H9 (cell line): ENCODE data around the gene DUSP1. TPM values are rescaled to one million over a fixed set of nuclear protein-coding genes. Genes with fewer than 3 reads are reported as not detected.

Experiments
- DNase-seq: peaks from one replicate; pipeline ENCODE4 v3.0.0-alpha.2; 2017
- H2AFZ ChIP-seq: one replicate; pipeline ENCODE4 v1.6.1; 2013; ENCODE audit warnings: mild to moderate bottlenecking, low read length, control low read depth, moderate library complexity
- H2AK5ac ChIP-seq: 2 replicates; pipeline ENCODE4 v1.6.1; 2013; ENCODE audit warnings: low read length, control low read depth, mixed read lengths; ENCODE audit not compliant: insufficient read length
- H2BK120ac ChIP-seq: one replicate; pipeline ENCODE4 v1.6.1; 2013; ENCODE audit warnings: low read depth, mild to moderate bottlenecking, low read length, control low read depth, inconsistent platforms; ENCODE audit not compliant: poor library complexity, severe bottlenecking
- H2BK12ac ChIP-seq: 2 replicates; pipeline ENCODE4 v1.6.1; 2013; ENCODE audit warnings: low read length, control low read depth, mixed read lengths, low read depth; ENCODE audit not compliant: insufficient read length
- H2BK15ac ChIP-seq: 2 replicates; pipeline ENCODE4 v1.6.1; 2013; ENCODE audit warnings: low read depth, low read length, control low read depth
- H2BK20ac ChIP-seq: one replicate; pipeline ENCODE4 v1.6.1; 2013; ENCODE audit warnings: low read depth, mild to moderate bottlenecking, low read length, control low read depth, inconsistent platforms; ENCODE audit not compliant: poor library complexity, severe bottlenecking
- H2BK5ac ChIP-seq: 2 replicates; pipeline ENCODE4 v1.6.1; 2013; ENCODE audit warnings: low read length, control low read depth, mixed read lengths; ENCODE audit not compliant: insufficient read length
- H3K14ac ChIP-seq: 2 replicates; pipeline ENCODE4 v1.6.1; 2013; ENCODE audit warnings: low read length, control low read depth; ENCODE audit not compliant: insufficient read depth
- H3K18ac ChIP-seq: 2 replicates; pipeline ENCODE4 v1.6.1; 2013; ENCODE audit warnings: low read depth, mild to moderate bottlenecking, mixed read lengths, low read length, control low read depth; ENCODE audit not compliant: insufficient read length
- H3K23ac ChIP-seq: 2 replicates; pipeline ENCODE4 v1.6.1; 2013; ENCODE audit warnings: low read length, control low read depth, mixed read lengths, low read depth; ENCODE audit not compliant: insufficient read length
- H3K23me2 ChIP-seq: 2 replicates; pipeline ENCODE4 v1.6.1; 2013; ENCODE audit warnings: low read depth, mild to moderate bottlenecking, mixed read lengths, low read length, control low read depth; ENCODE audit not compliant: insufficient read length, poor library complexity, severe bottlenecking
- H3K27ac ChIP-seq: 2 replicates; pipeline ENCODE4 v1.5.1; 2013; ENCODE audit warnings: low read length, control low read depth, mixed read lengths, low read depth; ENCODE audit not compliant: insufficient read length
- H3K27me3 ChIP-seq: 2 replicates; pipeline ENCODE4 v1.6.1; 2013; ENCODE audit warnings: low read length, control low read depth, inconsistent platforms; ENCODE audit not compliant: insufficient read depth
- H3K4ac ChIP-seq: 2 replicates; pipeline ENCODE4 v1.6.1; 2013; ENCODE audit warnings: low read depth, mild to moderate bottlenecking, control low read depth, inconsistent platforms, low read length, moderate library complexity
- H3K4me1 ChIP-seq: 2 replicates; pipeline ENCODE4 v1.6.1; 2013; ENCODE audit warnings: low read length, control low read depth, inconsistent platforms; ENCODE audit not compliant: insufficient read depth
- H3K4me2 ChIP-seq: 2 replicates; pipeline ENCODE4 v1.6.1; 2013; ENCODE audit warnings: low read length, control low read depth, mixed read lengths; ENCODE audit not compliant: insufficient read length, insufficient read depth
- H3K56ac ChIP-seq: 2 replicates; pipeline ENCODE4 v1.6.1; 2013; ENCODE audit warnings: low read depth, mild to moderate bottlenecking, mixed read lengths, low read length, control low read depth; ENCODE audit not compliant: insufficient read length
- H3K79me1 ChIP-seq: 2 replicates; pipeline ENCODE4 v1.6.1; 2013; ENCODE audit warnings: low read depth, mild to moderate bottlenecking, moderate library complexity, low read length, control low read depth, inconsistent platforms; ENCODE audit not compliant: insufficient read depth, poor library complexity, severe bottlenecking
- H3K79me2 ChIP-seq: 2 replicates; pipeline ENCODE4 v1.6.1; 2013; ENCODE audit warnings: low read length, control low read depth, inconsistent platforms; ENCODE audit not compliant: insufficient read depth
- H3K9ac ChIP-seq: 2 replicates; pipeline ENCODE4 v1.6.1; 2013; ENCODE audit warnings: low read length, control low read depth, mixed read lengths; ENCODE audit not compliant: insufficient read length; ENCODE audit errors: extremely low read depth
- H3K9me3 ChIP-seq: one replicate; pipeline ENCODE4 v1.6.1; 2013; ENCODE audit warnings: low read depth, low read length, inconsistent platforms; ENCODE audit not compliant: control insufficient read depth
- H3T11ph ChIP-seq: one replicate; pipeline ENCODE4 v1.6.1; 2013; ENCODE audit warnings: mild to moderate bottlenecking, low read length, control low read depth, inconsistent platforms
- H4K20me1 ChIP-seq: one replicate; pipeline ENCODE4 v1.6.1; 2013; ENCODE audit not compliant: control insufficient read depth, insufficient read length, insufficient read depth
- H4K5ac ChIP-seq: 2 replicates; pipeline ENCODE4 v1.6.1; 2013; ENCODE audit warnings: low read depth, mild to moderate bottlenecking, mixed read lengths, low read length, control low read depth; ENCODE audit not compliant: insufficient read length
- H4K8ac ChIP-seq: replicated peaks from 2 replicates; pipeline ENCODE4 v1.6.1; 2013; ENCODE audit warnings: low read length, control low read depth, mixed read lengths, low read depth; ENCODE audit not compliant: insufficient read length
- H4K91ac ChIP-seq: 2 replicates; pipeline ENCODE4 v1.6.1; 2013; ENCODE audit warnings: low read depth, mild to moderate bottlenecking, moderate library complexity, mixed read lengths, low read length, control low read depth; ENCODE audit not compliant: insufficient read length
- H3K27ac Mint-ChIP-seq, 3 experiments: 2 replicates in 2 of 3; 3 replicates in 1 of 3; pipeline ENCODE4 v1.8.0; 2020 to 2021; ENCODE audit warnings: mixed read lengths in 3 of 3, mild to moderate bottlenecking in 1 of 3, moderate library complexity in 1 of 3
- H3K27me3 Mint-ChIP-seq: 2 replicates; pipeline ENCODE4 v1.8.0; 2021; ENCODE audit warnings: low read depth, mild to moderate bottlenecking, moderate library complexity, mixed read lengths
- H3K36me3 Mint-ChIP-seq, 3 experiments: 2 replicates in 2 of 3; 3 replicates in 1 of 3; pipeline ENCODE4 v1.8.0; 2020 to 2021; ENCODE audit warnings: low read depth in 3 of 3, mixed read lengths in 3 of 3; ENCODE audit not compliant: insufficient read depth in 1 of 3
- H3K4me1 Mint-ChIP-seq, 2 experiments: 2 replicates each; pipeline ENCODE4 v1.8.0; 2020; ENCODE audit warnings: mixed read lengths in 2 of 2
- H3K4me3 Mint-ChIP-seq, 2 experiments: 2 replicates in 1 of 2; 3 replicates in 1 of 2; pipeline ENCODE4 v1.8.0; 2020 to 2021; ENCODE audit warnings: mild to moderate bottlenecking in 2 of 2, mixed read lengths in 2 of 2, moderate library complexity in 1 of 2
- H3K9me3 Mint-ChIP-seq, 2 experiments: 2 replicates in 1 of 2; 3 replicates in 1 of 2; pipeline ENCODE4 v1.8.0; 2020; ENCODE audit warnings: mild to moderate bottlenecking in 2 of 2, mixed read lengths in 2 of 2, moderate library complexity in 1 of 2
- WGBS: extraction: QIAGEN DNeasy Blood & Tissue Kit; methylation state at CpG from one replicate; pipeline ENCODE4 v1.1.7; 2013; ENCODE audit warnings: missing lambda C conversion rate, low lambda C conversion rate, mixed read lengths; ENCODE audit not compliant: insufficient read length; ENCODE audit errors: extremely low coverage; 5-methylcytosine and 5-hydroxymethylcytosine counted together
- total RNA-seq: library from RNA; stranded (reverse); gene quantifications from 2 replicates; pipeline ENCODE4 v1.2.1, GENCODE V29; 2021
- TF ChIP-seq, protein P1 (sequence below): fragments of 200-600 bp; sonication (generic); conservative IDR thresholded peaks from 3 replicates; pipeline ENCODE4 v1.8.0; 2021; ENCODE audit warnings: antibody characterized with exemption, mild to moderate bottlenecking

Gene DUSP1
- total RNA-seq, 1 experiment from 2014 or later, result 10.9 TPM

- Histone ChIP-seq H2BK15ac (no peak overlapping the region), H3K23ac (no peak overlapping the region), H4K8ac (no peak overlapping the region), H2BK5ac (no peak overlapping the region), H3K9me3 (no peaks in the 10 kb centered on the region), H3K18ac (no peak overlapping the region), H2BK12ac (no peak overlapping the region), H4K91ac (no peak overlapping the region), H3K27me3 (no peaks in the 10 kb centered on the region), H3K4me1 (no peaks in the 10 kb centered on the region), H2BK20ac (no peak overlapping the region), H4K20me1 (peaks cover 2% of the 10 kb centered on the region), H2BK120ac (no peak overlapping the region), H4K5ac (no peak overlapping the region), H3K27ac (no peak overlapping the region), H3K56ac (no peak overlapping the region), H3K4me2 (no peak overlapping the region), H3K79me2 (no peaks in the 10 kb centered on the region), H3K79me1 (no peaks in the 10 kb centered on the region), H3K9ac (no peak overlapping the region), H2AFZ (no peak overlapping the region), H3K14ac (no peak overlapping the region), H2AK5ac (no peak overlapping the region), H3K4ac (no peak overlapping the region), H3T11ph (no peak overlapping the region), H3K23me2 (no peaks in the 10 kb centered on the region)
- Mint-ChIP-seq H3K36me3 (no peaks in the 10 kb centered on the region), H3K9me3 (no peaks in the 10 kb centered on the region), H3K27ac (no peak overlapping the region), H3K4me1 (no peaks in the 10 kb centered on the region), H3K27me3 (peaks cover 11% of the 10 kb centered on the region), H3K4me3 (no peak overlapping the region)
- whole genome bisulfite sequencing, result no CpG with 5 or more reads among the region's 15 CpGs
- TF ChIP-seq, protein P1, sequence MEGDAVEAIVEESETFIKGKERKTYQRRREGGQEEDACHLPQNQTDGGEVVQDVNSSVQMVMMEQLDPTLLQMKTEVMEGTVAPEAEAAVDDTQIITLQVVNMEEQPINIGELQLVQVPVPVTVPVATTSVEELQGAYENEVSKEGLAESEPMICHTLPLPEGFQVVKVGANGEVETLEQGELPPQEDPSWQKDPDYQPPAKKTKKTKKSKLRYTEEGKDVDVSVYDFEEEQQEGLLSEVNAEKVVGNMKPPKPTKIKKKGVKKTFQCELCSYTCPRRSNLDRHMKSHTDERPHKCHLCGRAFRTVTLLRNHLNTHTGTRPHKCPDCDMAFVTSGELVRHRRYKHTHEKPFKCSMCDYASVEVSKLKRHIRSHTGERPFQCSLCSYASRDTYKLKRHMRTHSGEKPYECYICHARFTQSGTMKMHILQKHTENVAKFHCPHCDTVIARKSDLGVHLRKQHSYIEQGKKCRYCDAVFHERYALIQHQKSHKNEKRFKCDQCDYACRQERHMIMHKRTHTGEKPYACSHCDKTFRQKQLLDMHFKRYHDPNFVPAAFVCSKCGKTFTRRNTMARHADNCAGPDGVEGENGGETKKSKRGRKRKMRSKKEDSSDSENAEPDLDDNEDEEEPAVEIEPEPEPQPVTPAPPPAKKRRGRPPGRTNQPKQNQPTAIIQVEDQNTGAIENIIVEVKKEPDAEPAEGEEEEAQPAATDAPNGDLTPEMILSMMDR, result no peak
- DNase-seq, result no peak
Observed at GRCh38 chr5:172740428-172741205, 30.4 kb downstream of the DUSP1 start.
